ENCODE results near the gene COMTD1. TPM values are rescaled to one million over a fixed set of nuclear protein-coding genes. Genes with fewer than 3 reads are reported as not detected.

The COMTD1 gene
- total and polyA plus RNA-seq, 2 of the 13 experiments (the other 11 are each of a cell fraction or from before 2014, with no cell fraction given): 11.8 to 18.4 TPM

DNA sequence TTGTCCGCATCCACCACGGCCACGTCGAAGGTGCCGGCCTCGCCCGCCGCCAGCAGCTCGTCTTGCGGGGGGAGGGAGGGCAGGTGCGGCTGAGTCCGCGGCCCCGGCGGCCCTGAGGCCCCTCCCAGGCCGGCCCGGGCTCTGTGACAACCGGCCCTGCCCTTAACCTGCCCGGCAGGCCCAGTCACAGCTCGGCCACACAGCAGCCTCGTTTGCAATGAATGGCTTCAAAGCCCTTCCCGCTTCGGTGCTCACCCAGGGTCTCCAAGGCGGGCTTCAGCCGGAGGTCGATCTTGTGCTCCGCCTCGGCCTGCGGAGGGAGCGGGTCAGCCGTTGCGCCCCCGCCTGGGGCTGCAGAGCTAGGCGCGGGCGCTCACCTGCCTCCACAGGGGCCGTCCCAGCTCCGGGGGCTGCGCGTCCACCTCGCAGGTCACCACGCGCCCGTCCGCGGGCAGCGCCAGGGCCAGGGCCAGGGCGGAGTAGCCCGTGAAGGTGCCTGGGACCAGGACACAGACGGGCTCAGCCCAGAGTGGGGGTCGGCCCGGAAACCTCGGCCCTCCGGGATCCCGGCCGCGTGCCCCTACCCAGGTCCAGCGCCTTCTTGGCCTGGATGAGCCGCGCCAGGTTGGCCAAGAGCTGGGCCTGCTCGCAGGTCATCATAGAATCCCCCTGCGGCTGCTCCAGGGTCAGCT is 928 bp downstream of the COMTD1 start (continued):
- TF ChIP-seq, protein P1, sequence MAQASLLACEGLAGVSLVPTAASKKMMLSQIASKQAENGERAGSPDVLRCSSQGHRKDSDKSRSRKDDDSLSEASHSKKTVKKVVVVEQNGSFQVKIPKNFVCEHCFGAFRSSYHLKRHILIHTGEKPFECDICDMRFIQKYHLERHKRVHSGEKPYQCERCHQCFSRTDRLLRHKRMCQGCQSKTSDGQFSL (CRISPR knock-in tag; IDR thresholded peaks at IDR 0.05): peak; percentile 42; the same call in 1 of the 2 replicates
- TF ChIP-seq MEIS2 (CRISPR knock-in tag; IDR thresholded peaks at IDR 0.05) (no peak), ZFP36L2 (CRISPR knock-in tag; IDR thresholded peaks at IDR 0.05) (no peak), HOXD1 (CRISPR knock-in tag; IDR thresholded peaks at IDR 0.05) (no peak), NFYB (CRISPR knock-in tag; IDR thresholded peaks at IDR 0.05) (no peak), HMGA1 (CRISPR knock-in tag; conservative IDR thresholded peaks at IDR 0.05) (no peak), ZSCAN30 (CRISPR knock-in tag; IDR thresholded peaks at IDR 0.05) (no peak), ZFX (CRISPR knock-in tag; IDR thresholded peaks at IDR 0.05; ENCODE audit: low read depth) (peak; percentile 43; the same call in 1 of the 2 replicates), ZNF766 (CRISPR knock-in tag; IDR thresholded peaks at IDR 0.05; ENCODE audit: borderline replicate concordance) (no peak; the same call in 1 of the 2 replicates), TCF12 (IDR thresholded peaks at IDR 0.05) (no peak), TCF12 (CRISPR knock-in tag; IDR thresholded peaks at IDR 0.05) (0 out of 2 replicates have a peak, but pooled peaks have one; percentile 19), RNF2 (conservative IDR thresholded peaks at IDR 0.05; ENCODE audit: low read depth) (no peak), SMARCE1 (IDR thresholded peaks at IDR 0.05; ENCODE audit: borderline replicate concordance) (no peak), HNRNPL (IDR thresholded peaks at IDR 0.05; ENCODE audit: low read depth, low read length) (no peak; the same call in 1 of the 2 replicates), NFE2L1 (CRISPR knock-in tag; IDR thresholded peaks at IDR 0.05; ENCODE audit: borderline replicate concordance) (no peak), ZNF207 (IDR thresholded peaks at IDR 0.05; ENCODE audit: borderline replicate concordance) (no peak), GLI4 (CRISPR knock-in tag; IDR thresholded peaks at IDR 0.05; ENCODE audit: borderline replicate concordance) (0 out of 2 replicates have a peak, but pooled peaks have one; percentile 6), MED8 (CRISPR knock-in tag; IDR thresholded peaks at IDR 0.05; ENCODE audit: insufficient replicate concordance) (peak; percentile 60), ZNF598 (CRISPR knock-in tag; IDR thresholded peaks at IDR 0.05; ENCODE audit: borderline replicate concordance) (no peak), HNF4G (IDR thresholded peaks at IDR 0.05; ENCODE audit: borderline replicate concordance, low read depth, low read length) (no peak), HNF4G (CRISPR knock-in tag; IDR thresholded peaks at IDR 0.05; ENCODE audit: borderline replicate concordance, low read depth) (0 out of 2 replicates have a peak, but pooled peaks have one; percentile 50), ZNF883 (CRISPR knock-in tag; IDR thresholded peaks at IDR 0.05; ENCODE audit: not compliant biosample characterization) (no peak), KDM1A (CRISPR knock-in tag; IDR thresholded peaks at IDR 0.05) (no peak)
- TF ChIP-seq, protein P2, sequence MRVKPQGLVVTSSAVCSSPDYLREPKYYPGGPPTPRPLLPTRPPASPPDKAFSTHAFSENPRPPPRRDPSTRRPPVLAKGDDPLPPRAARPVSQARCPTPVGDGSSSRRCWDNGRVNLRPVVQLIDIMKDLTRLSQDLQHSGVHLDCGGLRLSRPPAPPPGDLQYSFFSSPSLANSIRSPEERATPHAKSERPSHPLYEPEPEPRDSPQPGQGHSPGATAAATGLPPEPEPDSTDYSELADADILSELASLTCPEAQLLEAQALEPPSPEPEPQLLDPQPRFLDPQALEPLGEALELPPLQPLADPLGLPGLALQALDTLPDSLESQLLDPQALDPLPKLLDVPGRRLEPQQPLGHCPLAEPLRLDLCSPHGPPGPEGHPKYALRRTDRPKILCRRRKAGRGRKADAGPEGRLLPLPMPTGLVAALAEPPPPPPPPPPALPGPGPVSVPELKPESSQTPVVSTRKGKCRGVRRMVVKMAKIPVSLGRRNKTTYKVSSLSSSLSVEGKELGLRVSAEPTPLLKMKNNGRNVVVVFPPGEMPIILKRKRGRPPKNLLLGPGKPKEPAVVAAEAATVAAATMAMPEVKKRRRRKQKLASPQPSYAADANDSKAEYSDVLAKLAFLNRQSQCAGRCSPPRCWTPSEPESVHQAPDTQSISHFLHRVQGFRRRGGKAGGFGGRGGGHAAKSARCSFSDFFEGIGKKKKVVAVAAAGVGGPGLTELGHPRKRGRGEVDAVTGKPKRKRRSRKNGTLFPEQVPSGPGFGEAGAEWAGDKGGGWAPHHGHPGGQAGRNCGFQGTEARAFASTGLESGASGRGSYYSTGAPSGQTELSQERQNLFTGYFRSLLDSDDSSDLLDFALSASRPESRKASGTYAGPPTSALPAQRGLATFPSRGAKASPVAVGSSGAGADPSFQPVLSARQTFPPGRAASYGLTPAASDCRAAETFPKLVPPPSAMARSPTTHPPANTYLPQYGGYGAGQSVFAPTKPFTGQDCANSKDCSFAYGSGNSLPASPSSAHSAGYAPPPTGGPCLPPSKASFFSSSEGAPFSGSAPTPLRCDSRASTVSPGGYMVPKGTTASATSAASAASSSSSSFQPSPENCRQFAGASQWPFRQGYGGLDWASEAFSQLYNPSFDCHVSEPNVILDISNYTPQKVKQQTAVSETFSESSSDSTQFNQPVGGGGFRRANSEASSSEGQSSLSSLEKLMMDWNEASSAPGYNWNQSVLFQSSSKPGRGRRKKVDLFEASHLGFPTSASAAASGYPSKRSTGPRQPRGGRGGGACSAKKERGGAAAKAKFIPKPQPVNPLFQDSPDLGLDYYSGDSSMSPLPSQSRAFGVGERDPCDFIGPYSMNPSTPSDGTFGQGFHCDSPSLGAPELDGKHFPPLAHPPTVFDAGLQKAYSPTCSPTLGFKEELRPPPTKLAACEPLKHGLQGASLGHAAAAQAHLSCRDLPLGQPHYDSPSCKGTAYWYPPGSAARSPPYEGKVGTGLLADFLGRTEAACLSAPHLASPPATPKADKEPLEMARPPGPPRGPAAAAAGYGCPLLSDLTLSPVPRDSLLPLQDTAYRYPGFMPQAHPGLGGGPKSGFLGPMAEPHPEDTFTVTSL (CRISPR knock-in tag; IDR thresholded peaks at IDR 0.05; ENCODE audit: borderline replicate concordance): no peak; the same call in 1 of the 2 replicates
- TF ChIP-seq, protein P3, sequence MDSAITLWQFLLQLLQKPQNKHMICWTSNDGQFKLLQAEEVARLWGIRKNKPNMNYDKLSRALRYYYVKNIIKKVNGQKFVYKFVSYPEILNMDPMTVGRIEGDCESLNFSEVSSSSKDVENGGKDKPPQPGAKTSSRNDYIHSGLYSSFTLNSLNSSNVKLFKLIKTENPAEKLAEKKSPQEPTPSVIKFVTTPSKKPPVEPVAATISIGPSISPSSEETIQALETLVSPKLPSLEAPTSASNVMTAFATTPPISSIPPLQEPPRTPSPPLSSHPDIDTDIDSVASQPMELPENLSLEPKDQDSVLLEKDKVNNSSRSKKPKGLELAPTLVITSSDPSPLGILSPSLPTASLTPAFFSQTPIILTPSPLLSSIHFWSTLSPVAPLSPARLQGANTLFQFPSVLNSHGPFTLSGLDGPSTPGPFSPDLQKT (CRISPR knock-in tag; IDR thresholded peaks at IDR 0.05; ENCODE audit: borderline replicate concordance): no peak
